ENCODE measurements around the gene EYA4. TPM values are rescaled to one million over a fixed set of nuclear protein-coding genes. Genes with fewer than 3 reads are reported as not detected.

The EYA4 gene
- total RNA-seq, 1 donor from 2014 or later, result 0.40 TPM

DNA sequence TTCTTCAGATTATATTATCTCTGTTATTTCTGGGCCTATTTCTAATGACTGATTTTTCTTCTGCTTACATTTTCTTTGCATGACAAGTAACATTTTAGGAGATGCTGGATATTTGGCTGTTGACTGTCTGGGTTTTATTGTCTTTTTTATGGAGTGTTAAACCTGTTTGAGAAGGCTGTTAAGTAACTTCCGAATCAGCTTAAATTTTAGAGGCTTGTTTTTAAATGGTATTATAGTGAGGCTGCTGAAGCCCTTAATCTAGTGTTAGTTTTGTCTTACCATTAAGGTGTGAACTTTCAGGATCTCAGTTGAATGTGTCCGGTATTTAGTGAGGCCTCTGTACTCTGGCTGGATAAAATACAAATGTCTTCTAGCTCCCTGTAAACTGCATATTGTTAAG lies 109.8 kb downstream of the EYA4 start:
- TF ChIP-seq, protein P1, sequence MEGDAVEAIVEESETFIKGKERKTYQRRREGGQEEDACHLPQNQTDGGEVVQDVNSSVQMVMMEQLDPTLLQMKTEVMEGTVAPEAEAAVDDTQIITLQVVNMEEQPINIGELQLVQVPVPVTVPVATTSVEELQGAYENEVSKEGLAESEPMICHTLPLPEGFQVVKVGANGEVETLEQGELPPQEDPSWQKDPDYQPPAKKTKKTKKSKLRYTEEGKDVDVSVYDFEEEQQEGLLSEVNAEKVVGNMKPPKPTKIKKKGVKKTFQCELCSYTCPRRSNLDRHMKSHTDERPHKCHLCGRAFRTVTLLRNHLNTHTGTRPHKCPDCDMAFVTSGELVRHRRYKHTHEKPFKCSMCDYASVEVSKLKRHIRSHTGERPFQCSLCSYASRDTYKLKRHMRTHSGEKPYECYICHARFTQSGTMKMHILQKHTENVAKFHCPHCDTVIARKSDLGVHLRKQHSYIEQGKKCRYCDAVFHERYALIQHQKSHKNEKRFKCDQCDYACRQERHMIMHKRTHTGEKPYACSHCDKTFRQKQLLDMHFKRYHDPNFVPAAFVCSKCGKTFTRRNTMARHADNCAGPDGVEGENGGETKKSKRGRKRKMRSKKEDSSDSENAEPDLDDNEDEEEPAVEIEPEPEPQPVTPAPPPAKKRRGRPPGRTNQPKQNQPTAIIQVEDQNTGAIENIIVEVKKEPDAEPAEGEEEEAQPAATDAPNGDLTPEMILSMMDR (IDR thresholded peaks at IDR 0.05), result no peak
- Mint-ChIP-seq H3K27ac (no peak overlapping the region), H3K4me3 (no peak overlapping the region), H3K36me3 (ENCODE audit: low read depth) (no peaks in the 10 kb centered on the region), H3K4me1 (no peaks in the 10 kb centered on the region), H3K27me3 (peaks cover 1% of the 10 kb centered on the region), H3K9me3 (no peaks in the 10 kb centered on the region)
- intact Hi-C loops (cut with micrococcal nuclease), result no loop called here
- ChIA-PET POLR2A (no interaction called here), CTCF (no interaction called here)
- no peak for ATAC-seq (ENCODE audit: low read depth)
- no peak for DNase-seq

DNA sequence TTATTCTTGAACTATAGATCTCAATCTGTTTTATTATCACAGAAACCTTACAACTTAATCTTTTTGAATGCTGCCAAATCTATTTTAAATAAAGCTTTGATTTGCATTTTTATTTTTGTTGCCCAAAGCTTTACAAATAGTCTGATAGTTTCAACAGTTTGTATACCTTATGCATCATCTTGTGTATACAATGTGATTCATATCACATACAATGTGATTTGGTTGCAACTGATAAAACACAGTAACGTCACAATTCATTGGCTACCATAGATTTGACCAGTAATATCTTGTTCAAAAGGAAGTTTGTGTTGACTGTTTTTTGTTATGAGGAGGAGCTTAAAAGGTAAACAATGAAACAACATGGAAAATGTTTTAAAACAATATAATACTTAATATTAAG lies 110.9 kb downstream of the EYA4 start:
- Mint-ChIP-seq H3K4me1 (no peaks in the 10 kb centered on the region), H3K4me3 (no peak overlapping the region), H3K27ac (no peak overlapping the region), H3K36me3 (ENCODE audit: low read depth) (no peaks in the 10 kb centered on the region), H3K9me3 (no peaks in the 10 kb centered on the region), H3K27me3 (peaks cover 1% of the 10 kb centered on the region)
- intact Hi-C loops (cut with micrococcal nuclease), result no loop called here
- POLR2A ChIA-PET, result no interaction called here
- DNase-seq, result no peak
- ATAC-seq (ENCODE audit: low read depth), result no peak
- TF ChIP-seq, protein P1 (IDR thresholded peaks at IDR 0.05), result no peak
- CTCF ChIA-PET, result no interaction called here

DNA sequence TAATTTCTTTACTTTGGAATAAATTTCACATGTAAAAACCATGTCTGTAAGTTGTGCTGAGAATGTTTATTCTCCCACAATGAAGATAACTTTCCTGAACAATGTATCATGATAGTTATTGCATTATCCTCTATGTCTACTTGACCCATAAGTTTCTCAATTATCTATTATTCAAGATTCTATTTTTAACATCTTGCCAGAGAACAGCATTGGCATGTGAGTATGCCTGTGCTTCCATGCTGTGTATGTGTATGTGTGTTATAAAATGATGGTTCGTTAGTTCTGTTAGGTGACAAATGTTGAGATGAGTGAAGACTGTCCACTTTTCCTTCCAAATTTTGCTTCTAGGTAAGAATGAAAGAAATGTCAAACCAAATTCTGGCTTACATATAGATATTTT lies 111.9 kb downstream of the EYA4 start:
- TF ChIP-seq, protein P1 (IDR thresholded peaks at IDR 0.05), result no peak
- no peaks in the 10 kb centered on the region for H3K4me1 Mint-ChIP-seq
- H3K36me3 Mint-ChIP-seq (ENCODE audit: low read depth), result no peaks in the 10 kb centered on the region
- DNase-seq (no peak), ATAC-seq (ENCODE audit: low read depth) (no peak)
- ChIA-PET CTCF (no interaction called here), POLR2A (no interaction called here)
- intact Hi-C loops (cut with micrococcal nuclease), result no loop called here
- H3K27me3 Mint-ChIP-seq, result peaks cover 1% of the 10 kb centered on the region
- no peak overlapping the region for H3K27ac Mint-ChIP-seq
- no peak overlapping the region for H3K4me3 Mint-ChIP-seq
- no peaks in the 10 kb centered on the region for H3K9me3 Mint-ChIP-seq

DNA sequence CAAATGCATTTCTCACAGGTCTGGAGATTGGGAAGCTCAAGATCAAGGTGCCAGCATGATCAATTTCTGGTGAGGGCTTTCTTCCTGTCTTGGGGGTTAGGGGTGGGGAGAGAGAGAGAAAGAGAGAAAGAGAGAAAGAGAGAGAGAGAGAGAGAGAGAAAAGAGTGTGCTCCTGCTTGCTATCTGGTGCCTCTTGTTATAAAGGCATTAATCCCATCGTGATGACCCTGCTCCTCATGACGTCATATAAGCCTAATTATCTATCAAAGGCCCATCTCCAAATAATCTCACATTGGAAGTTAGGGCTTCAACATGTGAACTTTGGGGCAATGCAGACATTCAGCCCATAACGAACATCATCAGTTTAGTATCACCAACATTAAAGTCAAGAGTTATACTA lies 114.8 kb downstream of the EYA4 start:
- TF ChIP-seq, protein P1 (IDR thresholded peaks at IDR 0.05), result no peak
- H3K4me1 Mint-ChIP-seq, result no peaks in the 10 kb centered on the region
- CTCF ChIA-PET, result no interaction called here
- no peak overlapping the region for H3K4me3 Mint-ChIP-seq
- H3K27me3 Mint-ChIP-seq, result peaks cover 1% of the 10 kb centered on the region
- ATAC-seq (ENCODE audit: low read depth) (no peak), DNase-seq (no peak)
- no peaks in the 10 kb centered on the region for H3K36me3 Mint-ChIP-seq (ENCODE audit: low read depth)
- POLR2A ChIA-PET, result no interaction called here
- no peaks in the 10 kb centered on the region for H3K9me3 Mint-ChIP-seq
- no peak overlapping the region for H3K27ac Mint-ChIP-seq
- intact Hi-C loops (cut with micrococcal nuclease), result no loop called here

DNA sequence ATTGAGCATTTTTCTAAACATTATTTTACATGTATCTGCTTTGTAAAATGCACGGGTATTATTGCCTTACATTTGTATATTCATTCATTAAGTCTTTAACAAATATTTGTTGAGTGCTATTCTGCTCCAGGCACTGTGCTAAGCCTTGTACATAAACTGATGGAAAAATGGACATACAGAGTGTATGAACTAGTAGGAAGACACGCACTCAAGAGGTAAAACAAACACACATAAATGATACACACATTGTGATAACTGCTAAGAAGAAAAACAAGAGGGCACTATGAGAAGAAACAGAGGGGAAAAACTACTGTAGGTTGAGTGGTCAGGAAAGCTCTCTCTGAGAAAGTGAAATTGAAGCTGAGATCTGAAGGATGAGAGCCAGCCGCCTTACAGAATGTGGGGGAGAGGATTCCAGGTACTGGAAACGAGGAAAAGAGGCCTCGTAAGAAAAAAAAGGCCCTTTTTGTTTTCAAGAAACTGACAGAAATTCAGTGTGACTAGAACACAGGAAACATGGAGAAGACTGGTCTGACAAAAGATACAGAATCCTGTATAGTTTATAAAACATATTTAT lies 117.5 kb downstream of the EYA4 start:
- DNase-seq, result no peak
- ChIA-PET CTCF (no interaction called here), POLR2A (no interaction called here)
- Mint-ChIP-seq H3K4me1 (no peaks in the 10 kb centered on the region), H3K36me3 (ENCODE audit: low read depth) (no peaks in the 10 kb centered on the region), H3K27me3 (no peaks in the 10 kb centered on the region), H3K4me3 (no peak overlapping the region), H3K27ac (no peak overlapping the region), H3K9me3 (no peaks in the 10 kb centered on the region)
- TF ChIP-seq, protein P1 (IDR thresholded peaks at IDR 0.05), result no peak
- no peak for ATAC-seq (ENCODE audit: low read depth)
- intact Hi-C loops (cut with micrococcal nuclease), result no loop called here
